ENCODE measurements around the gene YWHAE.

DNA sequence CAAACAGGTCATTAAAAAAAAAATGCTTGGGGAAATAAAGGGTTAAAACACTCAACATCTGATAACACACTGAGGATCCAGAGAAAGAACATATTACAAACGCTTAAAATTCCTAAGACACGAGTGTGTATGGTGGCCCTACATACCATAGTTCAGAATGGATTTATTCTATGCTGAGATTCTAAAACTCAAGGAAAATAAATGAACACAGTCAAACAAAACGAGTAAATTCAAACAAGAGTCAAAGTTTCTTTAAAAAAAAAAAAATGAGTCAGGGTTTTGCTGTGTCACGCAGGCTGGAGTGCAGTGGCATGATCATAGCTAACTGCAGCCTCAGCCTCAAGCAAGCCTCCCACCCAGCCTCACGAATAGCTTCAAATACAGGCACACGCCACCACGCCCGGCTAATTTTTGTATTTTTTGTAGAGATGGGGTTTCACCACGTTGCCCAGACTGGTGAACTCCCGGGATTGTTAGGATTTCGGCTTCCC is 38.6 kb upstream of the YWHAE start:
- TF ChIP-seq, protein P1, sequence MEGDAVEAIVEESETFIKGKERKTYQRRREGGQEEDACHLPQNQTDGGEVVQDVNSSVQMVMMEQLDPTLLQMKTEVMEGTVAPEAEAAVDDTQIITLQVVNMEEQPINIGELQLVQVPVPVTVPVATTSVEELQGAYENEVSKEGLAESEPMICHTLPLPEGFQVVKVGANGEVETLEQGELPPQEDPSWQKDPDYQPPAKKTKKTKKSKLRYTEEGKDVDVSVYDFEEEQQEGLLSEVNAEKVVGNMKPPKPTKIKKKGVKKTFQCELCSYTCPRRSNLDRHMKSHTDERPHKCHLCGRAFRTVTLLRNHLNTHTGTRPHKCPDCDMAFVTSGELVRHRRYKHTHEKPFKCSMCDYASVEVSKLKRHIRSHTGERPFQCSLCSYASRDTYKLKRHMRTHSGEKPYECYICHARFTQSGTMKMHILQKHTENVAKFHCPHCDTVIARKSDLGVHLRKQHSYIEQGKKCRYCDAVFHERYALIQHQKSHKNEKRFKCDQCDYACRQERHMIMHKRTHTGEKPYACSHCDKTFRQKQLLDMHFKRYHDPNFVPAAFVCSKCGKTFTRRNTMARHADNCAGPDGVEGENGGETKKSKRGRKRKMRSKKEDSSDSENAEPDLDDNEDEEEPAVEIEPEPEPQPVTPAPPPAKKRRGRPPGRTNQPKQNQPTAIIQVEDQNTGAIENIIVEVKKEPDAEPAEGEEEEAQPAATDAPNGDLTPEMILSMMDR (IDR thresholded peaks at IDR 0.05), result no peak
- no peak for TF ChIP-seq ZFX (IDR thresholded peaks at IDR 0.05; ENCODE audit: borderline replicate concordance)
